Urinary bladder (tissue), 4 donors: ENCODE results near the gene HBZ. TPM values are rescaled to one million over a fixed set of nuclear protein-coding genes. Genes with fewer than 3 reads are reported as not detected.
"Not testable (repeated sequence)": the region's sequence is repeated elsewhere in the genome, so short reads cannot be mapped to it uniquely, and the experiment has no call there.

ENCODE experiments used
- DNase-seq: peaks from one replicate; pipeline ENCODE4 v3.0.0-alpha.2; 2015; ENCODE audit errors: extremely low spot score
- H3K27ac ChIP-seq: one replicate; pipeline ENCODE4 v1.5.1; 2013; ENCODE audit warnings: low read depth, mild to moderate bottlenecking, moderate library complexity
- H3K36me3 ChIP-seq: one replicate; pipeline ENCODE4 v1.6.1; 2013; ENCODE audit warnings: mild to moderate bottlenecking, moderate library complexity; ENCODE audit not compliant: insufficient read depth
- H3K4me1 ChIP-seq: one replicate; pipeline ENCODE4 v1.6.1; 2013; ENCODE audit warnings: mild to moderate bottlenecking, moderate library complexity; ENCODE audit not compliant: insufficient read depth
- H3K4me3 ChIP-seq: one replicate; pipeline ENCODE4 v1.5.1; 2013; ENCODE audit warnings: low read depth, low read length
- WGBS: extraction: QIAGEN DNeasy Blood & Tissue Kit; methylation state at CpG from one replicate; pipeline ENCODE4 v1.1.7; 2013; 5-methylcytosine and 5-hydroxymethylcytosine counted together
- polyA plus RNA-seq: library from polyadenylated mRNA; stranded (reverse); fragments of 200-250 nt; gene quantifications from one replicate; pipeline ENCODE4 v1.2.3, GENCODE V29; 2013
- total RNA-seq: library from RNA; depleted of rRNA; stranded (reverse); fragments of >200 nt; gene quantifications from one replicate; pipeline ENCODE4 v1.2.3, GENCODE V29; 2014
- donor health status: healthy with polysubstance abuse.
- donor health status: healthy.

HBZ gene
- total and polyA plus RNA-seq, 2 donors: 0.47 to 0.85 TPM

DNA sequence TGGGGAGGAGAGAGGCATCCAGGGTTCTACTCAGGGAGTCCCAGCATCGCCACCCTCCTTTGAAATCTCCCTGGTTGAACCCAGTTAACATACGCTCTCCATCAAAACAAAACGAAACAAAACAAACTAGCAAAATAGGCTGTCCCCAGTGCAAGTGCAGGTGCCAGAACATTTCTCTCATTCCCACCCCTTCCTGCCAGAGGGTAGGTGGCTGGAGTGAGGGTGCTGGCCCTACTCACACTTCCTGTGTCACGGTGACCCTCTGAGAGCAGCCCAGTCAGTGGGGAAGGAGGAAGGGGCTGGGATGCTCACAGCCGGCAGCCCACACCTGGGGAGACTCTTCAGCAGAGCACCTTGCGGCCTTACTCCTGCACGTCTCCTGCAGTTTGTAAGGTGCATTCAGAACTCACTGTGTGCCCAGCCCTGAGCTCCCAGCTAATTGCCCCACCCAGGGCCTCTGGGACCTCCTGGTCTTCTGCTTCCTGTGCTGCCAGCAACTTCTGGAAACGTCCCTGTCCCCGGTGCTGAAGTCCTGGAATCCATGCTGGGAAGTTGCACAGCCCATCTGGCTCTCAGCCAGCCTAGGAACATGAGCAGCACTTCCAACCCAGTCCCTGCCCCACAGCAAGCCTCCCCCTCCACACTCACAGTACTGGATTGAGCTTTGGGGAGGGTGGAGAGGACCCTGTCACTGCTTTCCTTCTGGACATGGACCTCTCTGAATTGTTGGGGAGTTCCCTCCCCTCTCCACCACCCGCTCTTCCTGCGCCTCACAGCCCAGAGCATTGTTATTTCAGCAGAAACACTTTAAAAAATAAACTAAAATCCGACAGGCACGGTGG is 21.7 kb downstream of the HBZ start:
- H3K4me1 ChIP-seq, H3K27ac ChIP-seq, DNase-seq, H3K4me3 ChIP-seq, H3K36me3 ChIP-seq: not testable (repeated sequence)
- WGBS: 15% methylated on average over 8 of the region's 13 CpGs

DNA sequence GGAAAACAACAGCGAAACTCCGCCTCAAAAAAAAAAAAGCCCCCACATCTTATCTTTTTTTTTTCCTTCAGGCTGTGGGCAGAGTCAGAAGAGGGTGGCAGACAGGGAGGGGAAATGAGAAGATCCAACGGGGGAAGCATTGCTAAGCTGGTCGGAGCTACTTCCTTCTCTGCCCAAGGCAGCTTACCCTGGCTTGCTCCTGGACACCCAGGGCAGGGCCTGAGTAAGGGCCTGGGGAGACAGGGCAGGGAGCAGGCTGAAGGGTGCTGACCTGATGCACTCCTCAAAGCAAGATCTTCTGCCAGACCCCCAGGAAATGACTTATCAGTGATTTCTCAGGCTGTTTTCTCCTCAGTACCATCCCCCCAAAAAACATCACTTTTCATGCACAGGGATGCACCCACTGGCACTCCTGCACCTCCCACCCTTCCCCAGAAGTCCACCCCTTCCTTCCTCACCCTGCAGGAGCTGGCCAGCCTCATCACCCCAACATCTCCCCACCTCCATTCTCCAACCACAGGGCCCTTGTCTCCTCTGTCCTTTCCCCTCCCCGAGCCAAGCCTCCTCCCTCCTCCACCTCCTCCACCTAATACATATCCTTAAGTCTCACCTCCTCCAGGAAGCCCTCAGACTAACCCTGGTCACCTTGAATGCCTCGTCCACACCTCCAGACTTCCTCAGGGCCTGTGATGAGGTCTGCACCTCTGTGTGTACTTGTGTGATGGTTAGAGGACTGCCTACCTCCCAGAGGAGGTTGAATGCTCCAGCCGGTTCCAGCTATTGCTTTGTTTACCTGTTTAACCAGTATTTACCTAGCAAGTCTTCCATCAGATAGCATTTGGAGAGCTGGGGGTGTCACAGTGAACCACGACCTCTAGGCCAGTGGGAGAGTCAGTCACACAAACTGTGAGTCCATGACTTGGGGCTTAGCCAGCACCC is 22.8 kb downstream of the HBZ start:
- Histone ChIP-seq H3K4me1 (peaks cover 3% of the 10 kb centered on the region), H3K4me3 (no peak overlapping the region), H3K27ac (no peak overlapping the region), H3K36me3 (no peaks in the 10 kb centered on the region)
- no peak for DNase-seq
- WGBS: 20% methylated on average over 8 of the region's 8 CpGs

DNA sequence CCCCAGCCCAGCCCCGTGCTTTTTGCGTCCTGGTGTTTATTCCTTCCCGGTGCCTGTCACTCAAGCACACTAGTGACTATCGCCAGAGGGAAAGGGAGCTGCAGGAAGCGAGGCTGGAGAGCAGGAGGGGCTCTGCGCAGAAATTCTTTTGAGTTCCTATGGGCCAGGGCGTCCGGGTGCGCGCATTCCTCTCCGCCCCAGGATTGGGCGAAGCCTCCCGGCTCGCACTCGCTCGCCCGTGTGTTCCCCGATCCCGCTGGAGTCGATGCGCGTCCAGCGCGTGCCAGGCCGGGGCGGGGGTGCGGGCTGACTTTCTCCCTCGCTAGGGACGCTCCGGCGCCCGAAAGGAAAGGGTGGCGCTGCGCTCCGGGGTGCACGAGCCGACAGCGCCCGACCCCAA is 23.6 kb downstream of the HBZ start:
- not testable (repeated sequence) for DNase-seq, H3K27ac ChIP-seq, H3K4me1 ChIP-seq, H3K36me3 ChIP-seq, H3K4me3 ChIP-seq
- WGBS: 1% methylated on average over 23 of the region's 39 CpGs

DNA sequence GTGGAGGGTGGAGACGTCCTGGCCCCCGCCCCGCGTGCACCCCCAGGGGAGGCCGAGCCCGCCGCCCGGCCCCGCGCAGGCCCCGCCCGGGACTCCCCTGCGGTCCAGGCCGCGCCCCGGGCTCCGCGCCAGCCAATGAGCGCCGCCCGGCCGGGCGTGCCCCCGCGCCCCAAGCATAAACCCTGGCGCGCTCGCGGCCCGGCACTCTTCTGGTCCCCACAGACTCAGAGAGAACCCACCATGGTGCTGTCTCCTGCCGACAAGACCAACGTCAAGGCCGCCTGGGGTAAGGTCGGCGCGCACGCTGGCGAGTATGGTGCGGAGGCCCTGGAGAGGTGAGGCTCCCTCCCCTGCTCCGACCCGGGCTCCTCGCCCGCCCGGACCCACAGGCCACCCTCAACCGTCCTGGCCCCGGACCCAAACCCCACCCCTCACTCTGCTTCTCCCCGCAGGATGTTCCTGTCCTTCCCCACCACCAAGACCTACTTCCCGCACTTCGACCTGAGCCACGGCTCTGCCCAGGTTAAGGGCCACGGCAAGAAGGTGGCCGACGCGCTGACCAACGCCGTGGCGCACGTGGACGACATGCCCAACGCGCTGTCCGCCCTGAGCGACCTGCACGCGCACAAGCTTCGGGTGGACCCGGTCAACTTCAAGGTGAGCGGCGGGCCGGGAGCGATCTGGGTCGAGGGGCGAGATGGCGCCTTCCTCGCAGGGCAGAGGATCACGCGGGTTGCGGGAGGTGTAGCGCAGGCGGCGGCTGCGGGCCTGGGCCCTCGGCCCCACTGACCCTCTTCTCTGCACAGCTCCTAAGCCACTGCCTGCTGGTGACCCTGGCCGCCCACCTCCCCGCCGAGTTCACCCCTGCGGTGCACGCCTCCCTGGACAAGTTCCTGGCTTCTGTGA is 24.3 kb downstream of the HBZ start, which contains the start of gene HBA1:
Gene HBA1 (plus strand): TSS at position 204 of the 906 bp plus-strand sequence. CDS start 37 bp downstream, at position 241.
- not testable (repeated sequence) for H3K4me1 ChIP-seq, DNase-seq, H3K27ac ChIP-seq, H3K4me3 ChIP-seq, H3K36me3 ChIP-seq
- WGBS: 2% methylated on average over 39 of the region's 88 CpGs

DNA sequence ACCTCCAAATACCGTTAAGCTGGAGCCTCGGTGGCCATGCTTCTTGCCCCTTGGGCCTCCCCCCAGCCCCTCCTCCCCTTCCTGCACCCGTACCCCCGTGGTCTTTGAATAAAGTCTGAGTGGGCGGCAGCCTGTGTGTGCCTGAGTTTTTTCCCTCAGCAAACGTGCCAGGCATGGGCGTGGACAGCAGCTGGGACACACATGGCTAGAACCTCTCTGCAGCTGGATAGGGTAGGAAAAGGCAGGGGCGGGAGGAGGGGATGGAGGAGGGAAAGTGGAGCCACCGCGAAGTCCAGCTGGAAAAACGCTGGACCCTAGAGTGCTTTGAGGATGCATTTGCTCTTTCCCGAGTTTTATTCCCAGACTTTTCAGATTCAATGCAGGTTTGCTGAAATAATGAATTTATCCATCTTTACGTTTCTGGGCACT is 25.0 kb downstream of the HBZ start:
- no peaks in the 10 kb centered on the region for H3K36me3 ChIP-seq
- H3K27ac ChIP-seq: no peak overlapping the region
- H3K4me3 ChIP-seq: no peak overlapping the region
- DNase-seq: no peak
- WGBS: 4% methylated on average over 13 of the region's 13 CpGs
- H3K4me1 ChIP-seq: peaks cover 5% of the 10 kb centered on the region

DNA sequence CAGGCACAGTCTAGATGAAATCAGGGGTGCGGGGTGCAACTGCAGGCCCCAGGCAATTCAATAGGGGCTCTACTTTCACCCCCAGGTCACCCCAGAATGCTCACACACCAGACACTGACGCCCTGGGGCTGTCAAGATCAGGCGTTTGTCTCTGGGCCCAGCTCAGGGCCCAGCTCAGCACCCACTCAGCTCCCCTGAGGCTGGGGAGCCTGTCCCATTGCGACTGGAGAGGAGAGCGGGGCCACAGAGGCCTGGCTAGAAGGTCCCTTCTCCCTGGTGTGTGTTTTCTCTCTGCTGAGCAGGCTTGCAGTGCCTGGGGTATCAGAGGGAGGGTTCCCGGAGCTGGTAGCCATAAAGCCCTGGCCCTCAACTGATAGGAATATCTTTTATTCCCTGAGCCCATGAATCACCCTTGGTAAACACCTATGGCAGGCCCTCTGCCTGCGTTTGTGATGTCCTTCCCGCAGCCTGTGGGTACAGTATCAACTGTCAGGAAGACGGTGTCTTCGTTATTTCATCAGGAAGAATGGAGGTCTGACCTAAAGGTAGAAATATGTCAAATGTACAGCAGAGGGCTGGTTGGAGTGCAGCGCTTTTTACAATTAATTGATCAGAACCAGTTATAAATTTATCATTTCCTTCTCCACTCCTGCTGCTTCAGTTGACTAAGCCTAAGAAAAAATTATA is 25.7 kb downstream of the HBZ start:
- H3K4me1 ChIP-seq: peaks cover 5% of the 10 kb centered on the region
- H3K36me3 ChIP-seq: no peaks in the 10 kb centered on the region
- DNase-seq: no peak
- H3K4me3 ChIP-seq: no peak overlapping the region
- 57% methylated on average over 11 of the region's 11 CpGs for WGBS
- H3K27ac ChIP-seq: no peak overlapping the region

DNA sequence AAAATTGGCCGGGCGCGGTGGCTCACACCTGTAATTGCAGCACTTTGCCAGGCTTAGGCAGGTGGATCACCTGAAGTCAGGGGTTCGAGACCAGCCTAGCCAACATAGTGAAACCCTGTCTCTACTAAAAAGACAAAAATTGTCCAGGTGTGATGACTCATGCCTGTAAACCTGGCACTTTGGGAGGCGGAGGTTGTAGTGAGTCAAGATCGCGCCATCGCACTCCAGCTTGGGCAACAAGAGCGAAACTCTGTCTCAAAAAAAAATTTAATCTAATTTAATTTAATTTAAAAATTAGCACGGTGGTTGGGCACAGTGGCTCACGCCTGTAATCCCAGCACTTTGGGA is 26.2 kb downstream of the HBZ start:
- H3K4me1 ChIP-seq: peaks cover 5% of the 10 kb centered on the region
- WGBS: 85% methylated on average over 11 of the region's 11 CpGs
- H3K27ac ChIP-seq: no peak overlapping the region
- no peak for DNase-seq
- no peak overlapping the region for H3K4me3 ChIP-seq
- H3K36me3 ChIP-seq: no peaks in the 10 kb centered on the region

DNA sequence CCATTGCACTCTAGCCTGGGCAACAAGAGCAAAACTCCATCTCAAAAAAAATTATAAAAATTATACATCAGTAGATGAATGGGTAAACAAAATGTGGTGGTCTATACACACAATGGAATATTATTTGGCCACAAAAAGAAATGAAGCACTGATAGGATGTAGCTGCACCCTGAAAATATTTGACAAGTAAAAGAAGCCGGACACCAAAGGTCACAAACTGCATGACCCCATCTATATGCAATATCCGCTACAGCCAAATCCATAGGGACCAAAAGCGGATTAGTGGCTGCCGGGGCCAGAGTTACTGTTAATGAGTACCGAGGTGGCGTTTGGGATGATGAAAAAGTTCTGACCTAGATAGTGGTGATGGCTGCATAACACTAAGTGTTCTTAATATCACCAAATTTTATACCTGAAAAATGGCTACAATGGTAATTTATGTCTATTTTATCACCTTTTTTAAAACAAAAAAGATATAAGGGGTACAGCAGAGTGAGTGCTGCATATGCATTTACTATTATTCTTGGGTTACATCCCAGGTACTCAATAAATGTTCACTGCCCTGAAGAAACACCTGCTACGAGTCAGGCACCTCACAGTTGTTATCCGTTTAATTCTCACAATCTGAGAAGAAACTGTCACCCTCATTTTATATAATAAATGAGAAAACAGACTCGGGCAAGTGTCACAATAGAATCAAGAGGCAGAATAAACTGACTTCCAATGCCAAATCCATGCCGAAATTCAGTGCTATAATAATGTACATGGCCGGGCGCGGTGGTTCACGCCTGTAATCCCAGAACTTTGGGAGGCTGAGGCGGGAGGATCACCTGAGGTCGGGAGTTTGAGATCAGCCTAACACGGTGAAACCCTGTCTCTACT is 27.0 kb downstream of the HBZ start:
- DNase-seq: no peak
- 79% methylated on average over 17 of the region's 17 CpGs for WGBS
- Histone ChIP-seq H3K4me1 (peaks cover 5% of the 10 kb centered on the region), H3K27ac (no peak overlapping the region), H3K4me3 (no peak overlapping the region), H3K36me3 (no peaks in the 10 kb centered on the region)

DNA sequence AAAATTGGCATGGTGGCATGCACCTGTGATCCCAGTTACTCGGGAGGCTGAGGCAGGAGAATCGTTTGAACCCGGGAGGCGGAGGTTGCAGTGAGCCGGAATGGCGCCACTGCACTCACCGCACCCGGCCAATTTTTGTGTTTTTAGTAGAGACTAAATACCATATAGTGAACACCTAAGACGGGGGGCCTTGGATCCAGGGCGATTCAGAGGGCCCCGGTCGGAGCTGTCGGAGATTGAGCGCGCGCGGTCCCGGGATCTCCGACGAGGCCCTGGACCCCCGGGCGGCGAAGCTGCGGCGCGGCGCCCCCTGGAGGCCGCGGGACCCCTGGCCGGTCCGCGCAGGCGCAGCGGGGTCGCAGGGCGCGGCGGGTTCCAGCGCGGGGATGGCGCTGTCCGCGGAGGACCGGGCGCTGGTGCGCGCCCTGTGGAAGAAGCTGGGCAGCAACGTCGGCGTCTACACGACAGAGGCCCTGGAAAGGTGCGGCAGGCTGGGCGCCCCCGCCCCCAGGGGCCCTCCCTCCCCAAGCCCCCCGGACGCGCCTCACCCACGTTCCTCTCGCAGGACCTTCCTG is 27.7 kb downstream of the HBZ start, which contains the start of gene HBQ1:
Gene HBQ1 (plus strand): TSS at position 359 of the 575 bp plus-strand sequence. CDS start 28 bp downstream, at position 387.
- peak within 1 kb of the TSS; percentile 22 for H3K4me3 ChIP-seq
- DNase-seq: no peak
- WGBS: 7% methylated on average over 59 of the region's 59 CpGs
- H3K36me3 ChIP-seq: no peaks in the 10 kb centered on the region
- H3K27ac ChIP-seq: no peak within 1 kb of the TSS
- peaks cover 5% of the 10 kb centered on the region for H3K4me1 ChIP-seq

DNA sequence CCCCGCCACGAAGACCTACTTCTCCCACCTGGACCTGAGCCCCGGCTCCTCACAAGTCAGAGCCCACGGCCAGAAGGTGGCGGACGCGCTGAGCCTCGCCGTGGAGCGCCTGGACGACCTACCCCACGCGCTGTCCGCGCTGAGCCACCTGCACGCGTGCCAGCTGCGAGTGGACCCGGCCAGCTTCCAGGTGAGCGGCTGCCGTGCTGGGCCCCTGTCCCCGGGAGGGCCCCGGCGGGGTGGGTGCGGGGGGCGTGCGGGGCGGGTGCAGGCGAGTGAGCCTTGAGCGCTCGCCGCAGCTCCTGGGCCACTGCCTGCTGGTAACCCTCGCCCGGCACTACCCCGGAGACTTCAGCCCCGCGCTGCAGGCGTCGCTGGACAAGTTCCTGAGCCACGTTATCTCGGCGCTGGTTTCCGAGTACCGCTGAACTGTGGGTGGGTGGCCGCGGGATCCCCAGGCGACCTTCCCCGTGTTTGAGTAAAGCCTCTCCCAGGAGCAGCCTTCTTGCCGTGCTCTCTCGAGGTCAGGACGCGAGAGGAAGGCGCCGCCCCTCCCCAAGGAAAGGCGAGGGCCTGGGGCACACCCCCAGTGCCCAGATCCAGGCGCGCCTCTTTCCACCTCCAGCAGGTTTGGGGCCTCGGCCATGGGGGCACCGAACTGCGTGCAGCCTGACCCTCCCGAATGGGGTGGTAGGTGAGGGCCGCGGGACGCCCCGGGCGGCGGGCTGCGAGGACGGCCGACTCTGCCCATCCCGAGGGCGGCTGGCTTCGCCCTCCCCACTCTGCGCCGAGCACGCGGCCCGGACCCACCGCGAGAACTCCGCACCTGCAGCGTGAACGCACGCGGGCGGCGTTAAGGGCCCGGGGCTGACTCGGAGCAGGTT is 28.5 kb downstream of the HBZ start:
- DNase-seq: no peak
- under 1% methylated on average over 89 of the region's 89 CpGs for WGBS
- peak overlapping the region; percentile 22 for H3K4me3 ChIP-seq
- no peaks in the 10 kb centered on the region for H3K36me3 ChIP-seq
- peaks cover 5% of the 10 kb centered on the region for H3K4me1 ChIP-seq
- no peak overlapping the region for H3K27ac ChIP-seq

DNA sequence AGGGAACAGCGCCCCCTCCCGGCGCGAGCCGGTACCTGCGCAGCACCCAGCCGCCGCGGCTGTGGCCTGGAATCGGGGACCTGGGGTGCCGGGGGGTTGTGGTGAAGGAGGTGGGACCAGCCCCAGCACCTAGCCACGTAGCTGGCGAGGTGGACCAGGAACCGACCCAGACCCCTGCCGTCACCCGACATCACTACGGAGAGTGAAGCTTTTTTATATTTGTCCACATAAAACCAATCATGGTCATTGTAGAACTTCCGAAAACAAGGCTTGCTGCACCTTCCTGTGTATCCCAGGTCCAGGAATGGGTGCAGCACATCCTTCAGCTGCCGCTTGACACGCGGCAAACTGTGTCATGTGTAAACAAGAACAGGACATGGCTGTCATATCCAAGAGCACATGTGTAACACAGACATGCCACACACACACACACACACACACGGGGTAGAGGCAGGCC is 29.1 kb downstream of the HBZ start:
- Histone ChIP-seq H3K27ac (no peak overlapping the region), H3K4me1 (peaks cover 5% of the 10 kb centered on the region), H3K4me3 (no peak overlapping the region), H3K36me3 (no peaks in the 10 kb centered on the region)
- no peak for DNase-seq
- WGBS: 9% methylated on average over 22 of the region's 22 CpGs
